H1 (cell line): ENCODE results near the gene SYNGR4.

ENCODE experiments used
- ATF2 ChIP-seq: IDR thresholded peaks from 2 replicates; pipeline ENCODE4 v1.6.1; 2012; ENCODE audit warnings: low read length, inconsistent platforms
- CTCF ChIP-seq, 3 experiments: IDR thresholded peaks; 1 replicate in 2 of 3; 2 replicates in 1 of 3; pipeline versions ENCODE4 v1.5.1 to v1.6.1; 2011; ENCODE audit warnings: low read length in 3 of 3, mild to moderate bottlenecking in 3 of 3, inconsistent platforms in 2 of 3, low read depth in 1 of 3, moderate library complexity in 1 of 3; ENCODE audit not compliant: insufficient read depth in 1 of 3; ENCODE audit errors: control extremely low read depth in 1 of 3
- NRF1 ChIP-seq: IDR thresholded peaks from 2 replicates; pipeline ENCODE4 v1.6.1; 2011; ENCODE audit warnings: mild to moderate bottlenecking, low read depth, low read length, improper control_type of control experiment
- POLR2A ChIP-seq, 2 experiments: IDR thresholded peaks; 1 replicate in 1 of 2; 2 replicates in 1 of 2; pipeline ENCODE4 v1.6.1; 2011; ENCODE audit warnings: low read depth in 2 of 2, low read length in 2 of 2, mild to moderate bottlenecking in 2 of 2; ENCODE audit errors: control extremely low read depth in 1 of 2
- RAD21 ChIP-seq, 2 experiments: IDR thresholded peaks in 1 of 2; conservative IDR thresholded peaks in 1 of 2; 2 replicates each; pipeline ENCODE4 v1.6.1; 2011; ENCODE audit warnings: low read depth in 2 of 2, low read length in 2 of 2, improper control_type of control experiment in 1 of 2, inconsistent platforms in 1 of 2, mild to moderate bottlenecking in 1 of 2, moderate library complexity in 1 of 2
- TF ChIP-seq, protein P1 (sequence below): IDR thresholded peaks from 2 replicates; pipeline ENCODE4 v1.6.1; 2012; ENCODE audit warnings: inconsistent platforms
- TF ChIP-seq, protein P2 (sequence below): IDR thresholded peaks from 2 replicates; pipeline ENCODE4 v1.6.1; 2012; ENCODE audit warnings: inconsistent platforms

GRCh38 chr19:48332351-48332661 is 31.9 kb upstream of the SYNGR4 start:
- TF ChIP-seq CTCF (IDR thresholded peaks at IDR 0.05; ENCODE audit: control extremely low read depth in 1 of 3, insufficient read depth in 1 of 3, low read depth in 1 of 3, low read length in 3 of 3) (no peak), POLR2A (IDR thresholded peaks at IDR 0.05; ENCODE audit: control extremely low read depth in 1 of 2, low read depth in 2 of 2, low read length in 2 of 2) (no peak), ATF2 (no peak), NRF1 (no peak), RAD21 (IDR thresholded peaks at IDR 0.05 in 1 of 2, conservative IDR thresholded peaks at IDR 0.05 in 1 of 2; ENCODE audit: low read depth in 2 of 2, low read length in 2 of 2) (no peak)
- TF ChIP-seq, protein P1, sequence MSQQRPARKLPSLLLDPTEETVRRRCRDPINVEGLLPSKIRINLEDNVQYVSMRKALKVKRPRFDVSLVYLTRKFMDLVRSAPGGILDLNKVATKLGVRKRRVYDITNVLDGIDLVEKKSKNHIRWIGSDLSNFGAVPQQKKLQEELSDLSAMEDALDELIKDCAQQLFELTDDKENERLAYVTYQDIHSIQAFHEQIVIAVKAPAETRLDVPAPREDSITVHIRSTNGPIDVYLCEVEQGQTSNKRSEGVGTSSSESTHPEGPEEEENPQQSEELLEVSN: no peak
- TF ChIP-seq, protein P2, sequence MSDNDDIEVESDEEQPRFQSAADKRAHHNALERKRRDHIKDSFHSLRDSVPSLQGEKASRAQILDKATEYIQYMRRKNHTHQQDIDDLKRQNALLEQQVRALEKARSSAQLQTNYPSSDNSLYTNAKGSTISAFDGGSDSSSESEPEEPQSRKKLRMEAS: no peak
